IMR-90 (cell line): ENCODE measurements around the gene DYSF. TPM values are rescaled to one million over a fixed set of nuclear protein-coding genes. Genes with fewer than 3 reads are reported as not detected.

ENCODE experiments used
- ATAC-seq: fragments of 200-7000 bp; cut with Tn5 transposase; 2 replicates; pipeline ENCODE4 v1.9.1; 2020; ENCODE audit warnings: low read depth, mild to moderate bottlenecking, moderate library complexity
- BruUV-seq: library from RNA; stranded (reverse); fragments of 400-500 nt; replicated peaks from 2 replicates; lab custom pipeline; 2021; lab: Mats Ljungman, UMichigan
- CTCF ChIA-PET: fragments of 300-600 bp; formaldehyde crosslinking; extraction: SDS; loops from one replicate; lab custom pipeline; 2021; ENCODE audit warnings: antibody characterized with exemption; lab: Yijun Ruan, JAX
- POLR2A ChIA-PET: fragments of 300-600 bp; sonication (Branson Sonifier 250); formaldehyde crosslinking; loops from one replicate; lab custom pipeline; 2022; ENCODE audit warnings: antibody characterized with exemption; ENCODE audit not compliant: unreplicated experiment; lab: Charles Lee
- DNase-seq: peaks from one replicate; pipeline ENCODE4 v3.0.0; 2013
- H2AFZ ChIP-seq: replicated peaks from 2 replicates; pipeline ENCODE3; 2013; ENCODE audit warnings: low read length, mild to moderate bottlenecking; ENCODE audit not compliant: poor library complexity
- H2AK5ac ChIP-seq: 2 replicates; pipeline ENCODE4 v1.6.1; 2013; ENCODE audit warnings: low read depth, low read length, inconsistent platforms
- H2AK9ac ChIP-seq: replicated peaks from 2 replicates; pipeline ENCODE3; 2013; ENCODE audit warnings: mild to moderate bottlenecking, low read depth, low read length, moderate library complexity; ENCODE audit not compliant: poor library complexity
- H2BK120ac ChIP-seq: 2 replicates; pipeline ENCODE4 v1.6.1; 2013; ENCODE audit warnings: low read depth, low read length, inconsistent platforms
- H2BK15ac ChIP-seq: 3 replicates; pipeline ENCODE4 v1.6.1; 2013; ENCODE audit warnings: low read depth, low read length, inconsistent platforms
- H2BK20ac ChIP-seq: 2 replicates; pipeline ENCODE4 v1.6.1; 2013; ENCODE audit warnings: low read depth, mild to moderate bottlenecking, inconsistent platforms, low read length, moderate library complexity
- H2BK5ac ChIP-seq: 2 replicates; pipeline ENCODE4 v1.6.1; 2013; ENCODE audit warnings: mild to moderate bottlenecking, low read depth, low read length, inconsistent platforms; ENCODE audit not compliant: poor library complexity, severe bottlenecking
- H3K14ac ChIP-seq: replicated peaks from 2 replicates; pipeline ENCODE4 v1.6.1; 2013; ENCODE audit warnings: low read depth, low read length, inconsistent platforms
- H3K18ac ChIP-seq: 2 replicates; pipeline ENCODE4 v1.6.1; 2013; ENCODE audit warnings: low read depth, low read length, control low read depth
- H3K23ac ChIP-seq: 2 replicates; pipeline ENCODE4 v1.6.1; 2013; ENCODE audit warnings: low read depth, low read length, inconsistent platforms
- H3K27ac ChIP-seq: 2 replicates; pipeline ENCODE4 v1.5.1; 2013; ENCODE audit warnings: mild to moderate bottlenecking, control low read depth, low read length; ENCODE audit not compliant: insufficient read depth
- H3K27me3 ChIP-seq: 2 replicates; pipeline ENCODE4 v1.6.1; 2013; ENCODE audit warnings: low read length; ENCODE audit not compliant: control insufficient read depth, insufficient read depth
- H3K36me3 ChIP-seq: 2 replicates; pipeline ENCODE4 v1.6.1; 2013; ENCODE audit warnings: low read length, mixed read lengths; ENCODE audit not compliant: control insufficient read depth, insufficient read depth
- H3K4ac ChIP-seq: 2 replicates; pipeline ENCODE4 v1.6.1; 2013; ENCODE audit warnings: low read depth, low read length, inconsistent platforms
- H3K4me1 ChIP-seq: 2 replicates; pipeline ENCODE4 v1.6.1; 2013; ENCODE audit warnings: low read length, mixed read lengths; ENCODE audit not compliant: control insufficient read depth, insufficient read depth
- H3K4me2 ChIP-seq: 2 replicates; pipeline ENCODE4 v1.6.1; 2013; ENCODE audit warnings: low read depth, mild to moderate bottlenecking, control low read depth, low read length, moderate library complexity
- H3K4me3 ChIP-seq: 2 replicates; pipeline ENCODE4 v1.5.1; 2013; ENCODE audit warnings: low read depth, mild to moderate bottlenecking, control low read depth, low read length, moderate library complexity; ENCODE audit not compliant: insufficient read depth
- H3K56ac ChIP-seq: 2 replicates; pipeline ENCODE4 v1.6.1; 2013; ENCODE audit warnings: low read length, inconsistent platforms; ENCODE audit not compliant: insufficient read depth; ENCODE audit errors: extremely low read depth
- H3K79me1 ChIP-seq, 2 experiments: 2 replicates each; pipeline ENCODE4 v1.6.1; 2013; ENCODE audit warnings: low read length in 2 of 2, inconsistent platforms in 1 of 2, low read depth in 1 of 2
- H3K9ac ChIP-seq: 2 replicates; pipeline ENCODE4 v1.6.1; 2013; ENCODE audit warnings: low read depth, low read length, control low read depth
- H3K9me1 ChIP-seq: 2 replicates; pipeline ENCODE4 v1.6.1; 2013; ENCODE audit warnings: low read length, inconsistent platforms; ENCODE audit not compliant: insufficient read depth
- H3K9me3 ChIP-seq: 2 replicates; pipeline ENCODE4 v1.6.1; 2013; ENCODE audit warnings: low read length; ENCODE audit not compliant: control insufficient read depth, insufficient read depth
- H4K20me1 ChIP-seq: 2 replicates; pipeline ENCODE4 v1.6.1; 2013; ENCODE audit warnings: low read length, inconsistent platforms; ENCODE audit not compliant: insufficient read depth
- H4K5ac ChIP-seq: 2 replicates; pipeline ENCODE4 v1.6.1; 2013; ENCODE audit warnings: mild to moderate bottlenecking, low read depth, low read length, control low read depth
- H4K8ac ChIP-seq, 2 experiments: 2 replicates each; pipeline ENCODE4 v1.6.1; 2013; ENCODE audit warnings: low read depth in 2 of 2, low read length in 2 of 2, control low read depth in 1 of 2, inconsistent platforms in 1 of 2
- H4K91ac ChIP-seq: 2 replicates; pipeline ENCODE4 v1.6.1; 2013; ENCODE audit warnings: low read depth, low read length, inconsistent platforms; ENCODE audit not compliant: insufficient read depth
- BHLHE40 ChIP-seq: fragments of 150-350 bp; IDR thresholded peaks from 2 replicates; pipeline ENCODE4 v1.6.1; 2016; ENCODE audit warnings: mild to moderate bottlenecking, low read depth, low read length
- CEBPB ChIP-seq: IDR thresholded peaks from 2 replicates; pipeline ENCODE4 v1.6.1; 2012; ENCODE audit warnings: low read depth, low read length, improper control_type of control experiment
- CHD1 ChIP-seq: IDR thresholded peaks from 2 replicates; pipeline ENCODE4 v1.6.1; 2012; ENCODE audit warnings: low read depth, low read length, improper control_type of control experiment
- FOS ChIP-seq: fragments of 150-350 bp; IDR thresholded peaks from 2 replicates; pipeline ENCODE4 v1.6.1; 2016; ENCODE audit warnings: low read depth, low read length
- MAFK ChIP-seq: IDR thresholded peaks from 2 replicates; pipeline ENCODE4 v1.6.1; 2012; ENCODE audit warnings: low read depth, low read length, improper control_type of control experiment
- MAZ ChIP-seq: IDR thresholded peaks from 2 replicates; pipeline ENCODE4 v1.6.1; 2012; ENCODE audit warnings: low read depth, mild to moderate bottlenecking, low read length, improper control_type of control experiment, moderate library complexity, borderline replicate concordance
- MXI1 ChIP-seq: IDR thresholded peaks from 2 replicates; pipeline ENCODE4 v1.6.1; 2012; ENCODE audit warnings: low read depth, mild to moderate bottlenecking, low read length, moderate library complexity, borderline replicate concordance
- NFE2L2 ChIP-seq: fragments of 150-350 bp; IDR thresholded peaks from 2 replicates; pipeline ENCODE4 v1.6.1; 2016; ENCODE audit warnings: low read depth, mild to moderate bottlenecking, low read length
- POLR2A ChIP-seq: IDR thresholded peaks from 2 replicates; pipeline ENCODE4 v1.6.1; 2012; ENCODE audit warnings: mild to moderate bottlenecking, low read depth, low read length
- RAD21 ChIP-seq: IDR thresholded peaks from 2 replicates; pipeline ENCODE4 v1.6.1; 2012; ENCODE audit warnings: low read length, improper control_type of control experiment
- RCOR1 ChIP-seq: IDR thresholded peaks from 2 replicates; pipeline ENCODE4 v1.6.1; 2012; ENCODE audit warnings: mild to moderate bottlenecking, low read length, improper control_type of control experiment; ENCODE audit not compliant: insufficient replicate concordance
- RFX5 ChIP-seq: IDR thresholded peaks from 2 replicates; pipeline ENCODE4 v1.8.0; 2012; ENCODE audit warnings: low read depth, mild to moderate bottlenecking, low read length, moderate library complexity
- SMC3 ChIP-seq: fragments of 150-350 bp; IDR thresholded peaks from 2 replicates; pipeline ENCODE4 v1.6.1; 2016; ENCODE audit warnings: low read depth, mild to moderate bottlenecking, antibody characterized with exemption, low read length, moderate library complexity
- WGBS, 2 experiments: methylation state at CpG; one replicate each; pipeline versions ENCODE4 v1.1.5 to v1.1.7; 2013; ENCODE audit warnings: missing lambda C conversion rate in 2 of 2; ENCODE audit not compliant: insufficient read length in 1 of 2; ENCODE audit errors: extremely low coverage in 2 of 2; 5-methylcytosine and 5-hydroxymethylcytosine counted together
- dilution Hi-C: fragments of 300-500 bp; cut with HindIII; formaldehyde crosslinking; loops from one replicate; pipeline ENCODE4 v1.14.3; 2018; ENCODE audit warnings: low sequenced_read_pairs; ENCODE audit not compliant: unreplicated experiment
- in situ Hi-C: fragments of 300-500 bp; cut with MboI; formaldehyde crosslinking; loops from 3 replicates; pipeline ENCODE4 v1.14.3; 2019; ENCODE audit warnings: low sequenced_read_pairs, inconsistent platforms, mixed read lengths
- intact Hi-C: fragments of 100-400 bp; cut with micrococcal nuclease; formaldehyde crosslinking; loops from 2 replicates; pipeline ENCODE4 v1.10.0; 2022
- polyA plus RNA-seq, 3 experiments: library from polyadenylated mRNA; depleted of rRNA; stranded (reverse); fragments of >200 nt; gene quantifications; 2 replicates each; pipeline ENCODE4 v1.2.3, GENCODE V29; 2012; ENCODE audit warnings: low replicate concordance in 1 of 3
- total RNA-seq: library from RNA; depleted of rRNA; stranded (reverse); fragments of >200 nt; gene quantifications from 2 replicates; pipeline ENCODE4 v1.2.3, GENCODE V29; 2012
- TF ChIP-seq, protein P1 (sequence below): fragments of 150-350 bp; IDR thresholded peaks from 2 replicates; pipeline ENCODE4 v1.6.1; 2016; ENCODE audit warnings: low read depth, mild to moderate bottlenecking, low read length, moderate library complexity, borderline replicate concordance
- TF ChIP-seq, protein P2 (sequence below): fragments of 150-350 bp; IDR thresholded peaks from 2 replicates; pipeline ENCODE4 v1.6.1; 2017; ENCODE audit warnings: mild to moderate bottlenecking, antibody characterized with exemption, low read length, low read depth
- TF ChIP-seq, protein P3 (sequence below): conservative IDR thresholded peaks from 2 replicates; pipeline ENCODE4 v1.5.1; 2012; ENCODE audit warnings: mild to moderate bottlenecking, low read depth, low read length, improper control_type of control experiment

DYSF gene
- total and polyA plus RNA-seq, 2 of the 4 experiments (the other 2 are of a cell fraction) = 0.09 to 0.18 TPM

GRCh38 chr2:71597756-71598155 lies 144.4 kb downstream of the DYSF start:
- Histone ChIP-seq H3K14ac (no peak overlapping the region), H4K91ac (no peak overlapping the region), H2AK9ac (no peak overlapping the region), H3K27ac (no peak overlapping the region), H3K36me3 (no peaks in the 10 kb centered on the region), H2BK120ac (no peak overlapping the region), H3K4me1 (no peaks in the 10 kb centered on the region), H3K4me2 (no peak overlapping the region), H3K9me3 (no peaks in the 10 kb centered on the region), H3K9me1 (no peaks in the 10 kb centered on the region), H3K4ac (no peak overlapping the region), H4K8ac (no peak overlapping the region), H2BK20ac (no peak overlapping the region), H2BK15ac (no peak overlapping the region), H3K4me3 (no peak overlapping the region), H2AFZ (peak overlapping the region; percentile 14), H2BK5ac (no peak overlapping the region), H3K56ac (no peak overlapping the region), H3K18ac (no peak overlapping the region), H4K5ac (no peak overlapping the region), H3K23ac (no peak overlapping the region), H3K79me1 (no peaks in the 10 kb centered on the region), H2AK5ac (no peak overlapping the region), H3K27me3 (peaks cover 30% of the 10 kb centered on the region), H3K9ac (no peak overlapping the region), H4K20me1 (no peaks in the 10 kb centered on the region)
- CTCF ChIA-PET = no interaction called here
- TF ChIP-seq CEBPB = no peak
- TF ChIP-seq RFX5 = no peak
- TF ChIP-seq MAFK = no peak
- no peak for TF ChIP-seq RCOR1
- no peak for TF ChIP-seq POLR2A
- TF ChIP-seq, protein P1, sequence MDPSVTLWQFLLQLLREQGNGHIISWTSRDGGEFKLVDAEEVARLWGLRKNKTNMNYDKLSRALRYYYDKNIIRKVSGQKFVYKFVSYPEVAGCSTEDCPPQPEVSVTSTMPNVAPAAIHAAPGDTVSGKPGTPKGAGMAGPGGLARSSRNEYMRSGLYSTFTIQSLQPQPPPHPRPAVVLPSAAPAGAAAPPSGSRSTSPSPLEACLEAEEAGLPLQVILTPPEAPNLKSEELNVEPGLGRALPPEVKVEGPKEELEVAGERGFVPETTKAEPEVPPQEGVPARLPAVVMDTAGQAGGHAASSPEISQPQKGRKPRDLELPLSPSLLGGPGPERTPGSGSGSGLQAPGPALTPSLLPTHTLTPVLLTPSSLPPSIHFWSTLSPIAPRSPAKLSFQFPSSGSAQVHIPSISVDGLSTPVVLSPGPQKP = no peak
- TF ChIP-seq NFE2L2 = no peak
- no peak for TF ChIP-seq RAD21
- no peak for TF ChIP-seq CHD1
- TF ChIP-seq, protein P2, sequence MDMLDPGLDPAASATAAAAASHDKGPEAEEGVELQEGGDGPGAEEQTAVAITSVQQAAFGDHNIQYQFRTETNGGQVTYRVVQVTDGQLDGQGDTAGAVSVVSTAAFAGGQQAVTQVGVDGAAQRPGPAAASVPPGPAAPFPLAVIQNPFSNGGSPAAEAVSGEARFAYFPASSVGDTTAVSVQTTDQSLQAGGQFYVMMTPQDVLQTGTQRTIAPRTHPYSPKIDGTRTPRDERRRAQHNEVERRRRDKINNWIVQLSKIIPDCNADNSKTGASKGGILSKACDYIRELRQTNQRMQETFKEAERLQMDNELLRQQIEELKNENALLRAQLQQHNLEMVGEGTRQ = no peak
- no peak for TF ChIP-seq FOS
- TF ChIP-seq, protein P3, sequence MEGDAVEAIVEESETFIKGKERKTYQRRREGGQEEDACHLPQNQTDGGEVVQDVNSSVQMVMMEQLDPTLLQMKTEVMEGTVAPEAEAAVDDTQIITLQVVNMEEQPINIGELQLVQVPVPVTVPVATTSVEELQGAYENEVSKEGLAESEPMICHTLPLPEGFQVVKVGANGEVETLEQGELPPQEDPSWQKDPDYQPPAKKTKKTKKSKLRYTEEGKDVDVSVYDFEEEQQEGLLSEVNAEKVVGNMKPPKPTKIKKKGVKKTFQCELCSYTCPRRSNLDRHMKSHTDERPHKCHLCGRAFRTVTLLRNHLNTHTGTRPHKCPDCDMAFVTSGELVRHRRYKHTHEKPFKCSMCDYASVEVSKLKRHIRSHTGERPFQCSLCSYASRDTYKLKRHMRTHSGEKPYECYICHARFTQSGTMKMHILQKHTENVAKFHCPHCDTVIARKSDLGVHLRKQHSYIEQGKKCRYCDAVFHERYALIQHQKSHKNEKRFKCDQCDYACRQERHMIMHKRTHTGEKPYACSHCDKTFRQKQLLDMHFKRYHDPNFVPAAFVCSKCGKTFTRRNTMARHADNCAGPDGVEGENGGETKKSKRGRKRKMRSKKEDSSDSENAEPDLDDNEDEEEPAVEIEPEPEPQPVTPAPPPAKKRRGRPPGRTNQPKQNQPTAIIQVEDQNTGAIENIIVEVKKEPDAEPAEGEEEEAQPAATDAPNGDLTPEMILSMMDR = no peak
- TF ChIP-seq SMC3 = no peak
- no peak for TF ChIP-seq MAZ
- no peak for TF ChIP-seq MXI1
- no peak for TF ChIP-seq BHLHE40
- WGBS, 2 experiments = no CpG with 5 or more reads among the region's 4 CpGs
- no TSS peak for BruUV-seq
- dilution Hi-C loops = no loop called here
- POLR2A ChIA-PET = no interaction called here
- DNase-seq (no peak), ATAC-seq (no peak)
- intact Hi-C loops = no loop called here
- in situ Hi-C loops = no loop called here
